ENCODE results near the gene ALKBH6. TPM values are rescaled to one million over a fixed set of nuclear protein-coding genes. Genes with fewer than 3 reads are reported as not detected.

The ALKBH6 gene
- total and polyA plus RNA-seq, 2 experiments from 2014 or later, result 33.6 to 51.4 TPM

- DNase-seq (ENCODE audit: low spot score) (peak; percentile 3), ATAC-seq (no peak)
- Histone ChIP-seq H3K36me3 (ENCODE audit: insufficient read depth) (no peaks in the 10 kb centered on the region), H3K27me3 (ENCODE audit: insufficient read depth) (no peaks in the 10 kb centered on the region), H3K4me3 (no peak overlapping the region), H3K4me2 (no peak overlapping the region), H4K20me1 (replicated peaks; ENCODE audit: insufficient read depth) (no peaks in the 10 kb centered on the region), H3K79me2 (replicated peaks; ENCODE audit: insufficient read depth) (no peaks in the 10 kb centered on the region), H3K4me1 (ENCODE audit: insufficient read depth) (peaks cover 5% of the 10 kb centered on the region; the same call in 1 of the 2 replicates), H3F3A (replicated peaks; ENCODE audit: low read depth) (no peaks in the 10 kb centered on the region), H3K27ac (ENCODE audit: low read depth) (no peak overlapping the region), H3K9me2 (ENCODE audit: insufficient read depth) (no peaks in the 10 kb centered on the region), H2AFZ (no peak overlapping the region)
- Mint-ChIP-seq H3K36me3 (ENCODE audit: low read depth) (no peaks in the 10 kb centered on the region), H3K4me3 (no peak overlapping the region), H3K27me3 (ENCODE audit: insufficient read depth, low read depth, poor library complexity) (peaks cover 18% of the 10 kb centered on the region), H3K9me3 (no peaks in the 10 kb centered on the region; the same call in 2 of the 3 replicates), H3K4me1 (peaks cover 14% of the 10 kb centered on the region), H3K27ac (no peak overlapping the region)
- TF ChIP-seq CTCF (conservative IDR thresholded peaks at IDR 0.05; ENCODE audit: low read depth in 2 of 2) (no peak), NANOG (IDR thresholded peaks at IDR 0.05; ENCODE audit: borderline replicate concordance) (no peak), CREB1 (CRISPR knock-in tag; IDR thresholded peaks at IDR 0.05; ENCODE audit: low read depth) (no peak), POLR2AphosphoS5 (IDR thresholded peaks at IDR 0.05; ENCODE audit: low read depth) (no peak), ZNF114 (CRISPR knock-in tag; IDR thresholded peaks at IDR 0.05) (no peak), ETS1 (IDR thresholded peaks at IDR 0.05) (no peak)
Observed at GRCh38 chr19:35978832-35979365, 35.1 kb downstream of the ALKBH6 start.

- Histone ChIP-seq H3K9me2 (ENCODE audit: insufficient read depth) (no peaks in the 10 kb centered on the region), H3K27ac (ENCODE audit: low read depth) (no peak overlapping the region), H3K4me2 (no peak overlapping the region), H3K79me2 (replicated peaks; ENCODE audit: insufficient read depth) (no peaks in the 10 kb centered on the region), H2AFZ (peak overlapping the region; percentile 76; the same call in 1 of the 2 replicates), H4K20me1 (replicated peaks; ENCODE audit: insufficient read depth) (no peaks in the 10 kb centered on the region), H3K4me1 (ENCODE audit: insufficient read depth) (peaks cover 5% of the 10 kb centered on the region; the same call in 1 of the 2 replicates), H3F3A (replicated peaks; ENCODE audit: low read depth) (no peaks in the 10 kb centered on the region), H3K36me3 (ENCODE audit: insufficient read depth) (no peaks in the 10 kb centered on the region), H3K4me3 (no peak overlapping the region), H3K27me3 (ENCODE audit: insufficient read depth) (no peaks in the 10 kb centered on the region)
- ATAC-seq (peak; percentile 11), DNase-seq (ENCODE audit: low spot score) (no peak)
- no peak overlapping the region for H3K4me3 Mint-ChIP-seq
- peaks cover 14% of the 10 kb centered on the region for H3K4me1 Mint-ChIP-seq
- H3K27me3 Mint-ChIP-seq (ENCODE audit: insufficient read depth, low read depth, poor library complexity), result peaks cover 18% of the 10 kb centered on the region
- H3K36me3 Mint-ChIP-seq (ENCODE audit: low read depth), result no peaks in the 10 kb centered on the region
- H3K27ac Mint-ChIP-seq, result no peak overlapping the region
- H3K9me3 Mint-ChIP-seq, result no peaks in the 10 kb centered on the region; the same call in 2 of the 3 replicates
- TF ChIP-seq ETS1 (IDR thresholded peaks at IDR 0.05), result no peak
- TF ChIP-seq ZNF114 (CRISPR knock-in tag; IDR thresholded peaks at IDR 0.05), result no peak
- no peak for TF ChIP-seq CTCF (conservative IDR thresholded peaks at IDR 0.05; ENCODE audit: low read depth in 2 of 2)
- TF ChIP-seq NANOG (IDR thresholded peaks at IDR 0.05; ENCODE audit: borderline replicate concordance), result no peak
- TF ChIP-seq ZNF331 (CRISPR knock-in tag; IDR thresholded peaks at IDR 0.05; ENCODE audit: low read depth), result no peak
- TF ChIP-seq EZH2phosphoT487 (IDR thresholded peaks at IDR 0.05; ENCODE audit: unreplicated experiment), result no peak
- no peak for TF ChIP-seq REST (IDR thresholded peaks at IDR 0.05; ENCODE audit: unreplicated experiment)
- no peak for TF ChIP-seq STAT1 (IDR thresholded peaks at IDR 0.05; ENCODE audit: unreplicated experiment)
- no peak for TF ChIP-seq EZH2 (IDR thresholded peaks at IDR 0.05; ENCODE audit: low read depth, unreplicated experiment)
Observed at GRCh38 chr19:35978271-35978670, 35.7 kb downstream of the ALKBH6 start.
